Stimulated activated CD4-positive, alpha-beta T cell treated with anti-CD3 and anti-CD28 coated beads, Interleukin-4, amount 100 ng/mL, for 24 hours (primary cell): Measurements from ENCODE around the gene CCDC181.
"Not testable (repeated sequence)": the region's sequence is repeated elsewhere in the genome, so short reads cannot be mapped to it uniquely, and the experiment has no call there.

Experiments
- DNase-seq: peaks from one replicate; pipeline ENCODE4 v3.0.0-alpha.2; 2020

CCDC181 gene

DNA sequence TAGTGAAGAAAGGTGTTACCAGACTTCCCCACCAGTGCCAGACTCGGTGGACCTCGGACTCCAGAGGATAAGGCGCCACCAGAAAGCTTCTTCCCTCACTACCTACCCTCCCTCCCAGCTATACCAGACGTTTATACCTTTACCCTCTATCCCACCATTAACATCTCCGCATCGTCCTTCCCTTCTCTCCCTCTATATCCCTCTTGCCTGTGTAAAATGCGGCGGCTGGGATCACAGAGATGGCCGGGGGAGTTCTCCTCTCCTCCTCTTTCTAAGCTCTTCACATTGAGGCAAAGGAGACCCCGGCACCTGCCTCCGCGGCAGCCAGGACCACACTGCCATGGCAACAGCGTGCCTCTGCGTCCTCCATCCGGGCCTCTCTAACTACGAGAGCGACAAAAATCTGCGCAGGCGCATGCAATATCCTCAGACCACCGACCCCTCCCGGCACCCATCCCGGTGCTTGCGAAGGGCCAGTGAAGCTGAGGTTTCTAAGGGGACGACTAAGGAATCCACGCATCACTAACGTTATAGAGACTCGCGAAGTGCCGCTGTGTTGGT, at the start of gene CCDC181:
Gene CCDC181 (minus strand): TSS at position 394 of the 561 bp plus-strand sequence. CDS start 2,547 bp downstream, outside the sequence.
- DNase-seq, result peak; percentile 64

DNA sequence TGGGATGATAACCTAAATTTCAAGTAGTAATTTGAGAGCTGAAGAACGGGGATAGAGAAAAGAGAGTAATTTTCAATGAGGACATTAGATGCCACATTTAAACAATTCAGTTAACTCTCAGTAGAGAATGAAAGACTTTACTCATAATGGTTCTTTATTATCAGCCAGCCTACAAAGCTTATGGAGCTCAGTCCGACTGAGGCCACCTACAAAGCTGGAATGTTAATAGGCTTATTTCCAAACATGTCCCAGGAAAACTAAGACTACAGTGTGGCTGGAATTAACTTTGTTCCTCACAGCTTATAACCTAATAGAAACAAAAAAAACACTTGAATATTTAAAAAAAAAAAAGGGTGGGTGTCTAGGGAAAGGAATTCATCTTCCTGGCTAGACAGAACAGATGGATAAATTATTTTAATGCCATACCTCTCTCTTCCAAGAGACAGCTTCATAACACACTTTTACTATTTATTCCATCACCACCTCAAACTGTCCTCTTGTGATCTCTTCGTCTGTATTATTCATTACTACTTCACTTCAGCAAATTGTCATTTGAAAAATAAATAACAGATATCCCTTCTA, 48.6 kb upstream of the CCDC181 start:
- DNase-seq, result no peak

DNA sequence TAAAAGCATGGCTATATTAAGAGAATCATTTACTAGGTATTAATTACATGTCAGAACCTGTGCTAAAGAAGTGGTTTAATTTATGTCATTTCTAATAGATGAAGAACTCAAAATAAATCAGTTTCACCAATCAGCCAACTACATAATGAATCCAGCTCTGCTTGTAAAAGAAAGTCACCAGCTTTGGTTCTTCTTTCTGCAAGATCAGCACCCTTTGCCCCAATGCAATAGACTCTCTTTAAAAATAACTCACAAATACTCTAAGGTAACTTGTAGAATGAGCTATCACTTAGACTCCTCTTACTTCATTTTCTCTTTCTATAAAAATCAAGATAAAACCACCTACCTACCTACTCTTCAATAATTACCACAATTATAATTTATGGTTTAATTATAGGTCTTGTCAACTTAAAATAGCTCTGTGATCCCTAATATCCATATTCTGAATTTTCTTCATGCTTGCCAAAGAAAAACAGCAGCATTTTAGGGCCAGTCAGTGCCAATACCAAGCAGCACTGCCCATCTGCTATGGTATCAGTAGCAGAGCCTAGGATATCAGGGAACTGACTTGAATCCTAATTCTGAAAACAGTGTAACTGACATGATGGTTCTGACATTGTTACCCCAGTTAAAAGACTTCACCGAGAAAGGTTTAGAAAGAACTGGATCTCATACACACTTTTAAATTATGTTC, 47.2 kb upstream of the CCDC181 start:
- no peak for DNase-seq

DNA sequence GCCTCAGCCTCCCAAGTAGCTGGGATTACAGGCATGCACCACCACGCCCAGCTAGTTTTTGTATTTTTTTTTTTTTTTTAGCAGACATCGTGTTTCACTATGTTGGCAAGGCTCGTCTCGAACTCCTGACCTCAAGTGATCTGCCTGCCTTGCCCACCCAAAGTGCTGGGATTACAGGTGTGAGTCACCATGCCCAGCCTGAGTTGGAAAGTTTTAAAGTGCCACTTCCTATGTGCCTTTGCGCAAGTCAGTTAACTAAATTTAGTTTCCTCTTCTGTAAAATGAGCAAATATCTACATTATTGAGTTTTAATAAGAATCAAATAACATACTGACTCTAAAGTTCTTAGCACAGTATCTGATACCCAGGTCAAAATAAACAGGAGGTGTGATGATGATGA, 46.1 kb upstream of the CCDC181 start:
- DNase-seq, result no peak

DNA sequence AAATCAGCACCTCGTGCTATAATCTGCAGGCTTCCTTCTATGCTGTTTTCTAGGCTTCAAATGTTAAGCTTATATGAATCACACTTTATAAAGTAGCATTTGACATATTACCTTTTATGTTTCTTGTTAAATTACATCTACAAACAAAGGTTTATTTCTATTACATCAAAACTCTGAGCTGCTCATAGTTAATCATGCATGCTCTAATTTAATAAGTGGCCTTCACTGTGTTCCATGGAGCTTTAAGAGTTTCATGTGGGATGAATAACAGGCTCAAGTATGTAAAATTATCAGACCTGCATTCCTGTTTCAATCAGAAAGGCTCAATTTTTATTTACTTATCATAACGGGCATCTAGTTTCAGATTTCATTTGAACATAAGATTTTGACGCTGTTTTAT, 45.5 kb upstream of the CCDC181 start:
- DNase-seq, result no peak

DNA sequence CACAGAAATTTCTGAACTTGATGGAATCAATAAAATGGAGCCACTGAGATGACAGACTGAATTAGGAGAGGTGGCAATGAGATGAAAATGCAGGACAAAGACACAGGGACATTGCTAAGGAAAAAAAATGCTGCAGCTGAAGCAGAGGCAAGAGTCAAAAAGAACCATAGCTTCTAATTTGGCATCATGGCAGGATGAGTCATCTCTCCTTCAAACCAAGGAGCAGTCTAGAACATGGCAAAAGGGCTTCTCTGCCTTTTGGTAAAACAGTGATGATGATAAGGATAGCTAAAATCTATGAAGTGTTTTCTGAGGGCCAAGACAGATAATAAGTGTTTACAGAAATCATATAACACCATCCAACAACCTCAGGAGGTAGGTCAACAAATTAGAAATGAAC, 41.7 kb upstream of the CCDC181 start:
- DNase-seq, result no peak

DNA sequence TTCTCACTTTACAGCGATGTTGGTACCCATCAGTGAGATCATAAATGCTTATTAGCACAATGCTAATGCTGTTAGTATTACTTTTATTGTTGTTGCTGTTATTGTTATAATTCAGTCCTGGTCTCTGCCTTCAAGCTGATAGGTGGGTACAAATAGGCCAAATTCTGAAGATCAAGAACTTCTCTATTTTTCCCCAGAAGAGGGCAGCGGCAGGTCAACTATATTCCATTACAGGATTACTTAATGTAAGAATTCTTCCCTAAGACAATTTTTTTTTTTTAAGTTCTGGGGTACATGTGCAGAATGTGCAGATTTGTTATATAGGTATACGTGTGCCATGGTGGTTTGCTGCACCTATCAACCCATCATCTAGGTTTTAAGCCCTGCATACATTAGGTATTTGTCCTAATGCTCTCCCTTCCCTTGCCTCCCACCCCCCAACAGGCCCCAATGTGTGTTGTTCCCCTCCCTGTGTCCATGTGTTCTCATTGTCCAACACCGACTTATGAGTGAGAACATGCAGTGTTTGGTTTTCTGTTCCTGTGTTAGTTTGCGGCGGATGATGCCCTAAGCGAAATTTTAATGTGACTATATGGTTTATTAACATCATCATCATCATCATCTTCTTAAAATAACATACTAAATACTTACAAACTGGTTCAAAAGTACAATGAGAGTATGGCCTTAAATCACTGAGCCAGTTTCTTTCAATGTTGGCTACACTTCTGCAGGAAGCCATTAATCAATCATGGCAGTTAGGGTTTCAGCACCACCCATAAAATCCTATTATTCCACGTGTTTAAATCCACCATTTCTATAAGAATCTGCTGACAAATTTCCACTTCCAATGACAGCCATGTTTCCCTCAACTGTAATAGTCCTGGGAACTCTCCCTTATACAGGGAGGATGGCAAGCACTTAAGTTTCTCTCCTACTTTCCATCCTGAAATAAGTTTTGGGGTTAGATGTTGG, 39.3 kb upstream of the CCDC181 start:
- DNase-seq, result peak; percentile 20

DNA sequence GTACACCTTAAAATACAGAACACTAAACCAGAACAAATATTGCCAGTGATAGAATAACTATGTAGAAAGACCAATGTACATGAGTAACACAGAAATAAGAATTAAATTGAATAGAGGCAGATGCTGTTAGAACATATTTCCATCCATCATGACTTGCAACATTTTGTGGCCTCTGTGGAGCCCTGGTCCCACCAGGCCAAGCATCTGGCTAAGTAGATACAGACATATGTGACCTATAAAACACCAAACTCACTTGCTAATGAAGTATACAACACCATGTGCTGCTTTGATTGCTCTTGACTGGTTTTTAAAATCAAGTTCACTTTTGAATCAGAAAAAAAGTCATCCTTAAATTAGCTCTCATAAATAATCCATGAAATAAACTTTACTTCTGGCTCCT, 38.0 kb upstream of the CCDC181 start:
- DNase-seq, result no peak

DNA sequence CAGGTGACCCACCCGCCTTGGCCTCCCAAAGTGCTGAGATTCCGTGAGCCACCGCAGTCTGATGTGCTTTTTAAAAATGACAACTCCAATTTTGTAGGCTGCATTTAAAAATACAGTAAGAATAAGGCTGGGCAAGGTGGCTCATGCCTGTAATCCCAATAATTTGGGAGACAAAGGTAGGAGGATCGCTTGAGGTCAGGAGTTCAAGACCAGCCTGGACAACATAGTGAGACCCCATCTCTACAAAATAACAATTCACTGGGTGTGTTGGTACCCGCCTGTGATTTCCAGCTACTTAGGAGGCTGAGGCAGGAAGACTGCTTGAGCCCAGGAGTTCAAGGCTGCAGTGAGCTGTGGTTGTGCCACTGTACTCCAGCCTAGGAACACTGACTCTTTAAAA, 35.1 kb upstream of the CCDC181 start:
- no peak for DNase-seq

DNA sequence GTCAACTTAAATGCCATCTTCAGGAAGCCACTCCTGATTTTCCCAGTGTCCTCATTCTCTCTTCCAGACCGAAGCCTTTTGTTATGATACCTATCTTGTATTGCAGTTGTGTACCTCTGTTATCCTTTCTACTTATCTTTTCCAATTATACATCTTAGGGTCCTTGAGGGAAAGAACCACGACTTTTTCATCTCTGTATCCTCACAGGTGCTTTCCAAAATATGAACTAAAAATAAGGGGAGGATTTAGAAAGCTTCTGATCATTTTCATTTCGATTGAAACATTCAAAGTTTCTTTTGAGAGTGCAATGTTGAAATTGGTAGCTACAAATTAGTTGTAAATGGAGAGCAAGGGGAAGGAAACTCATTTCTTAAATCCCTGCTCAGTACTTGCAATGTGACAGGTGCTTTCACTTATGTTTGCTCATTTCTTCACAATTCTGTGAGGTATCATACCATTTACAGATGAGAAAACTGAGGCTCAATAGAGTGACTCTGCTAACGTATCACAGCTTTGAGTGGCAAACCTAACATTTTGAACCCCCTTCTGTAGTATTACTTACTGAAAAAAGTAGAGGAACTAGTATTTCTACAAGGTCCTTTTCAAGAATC, 34.2 kb upstream of the CCDC181 start:
- no peak for DNase-seq

DNA sequence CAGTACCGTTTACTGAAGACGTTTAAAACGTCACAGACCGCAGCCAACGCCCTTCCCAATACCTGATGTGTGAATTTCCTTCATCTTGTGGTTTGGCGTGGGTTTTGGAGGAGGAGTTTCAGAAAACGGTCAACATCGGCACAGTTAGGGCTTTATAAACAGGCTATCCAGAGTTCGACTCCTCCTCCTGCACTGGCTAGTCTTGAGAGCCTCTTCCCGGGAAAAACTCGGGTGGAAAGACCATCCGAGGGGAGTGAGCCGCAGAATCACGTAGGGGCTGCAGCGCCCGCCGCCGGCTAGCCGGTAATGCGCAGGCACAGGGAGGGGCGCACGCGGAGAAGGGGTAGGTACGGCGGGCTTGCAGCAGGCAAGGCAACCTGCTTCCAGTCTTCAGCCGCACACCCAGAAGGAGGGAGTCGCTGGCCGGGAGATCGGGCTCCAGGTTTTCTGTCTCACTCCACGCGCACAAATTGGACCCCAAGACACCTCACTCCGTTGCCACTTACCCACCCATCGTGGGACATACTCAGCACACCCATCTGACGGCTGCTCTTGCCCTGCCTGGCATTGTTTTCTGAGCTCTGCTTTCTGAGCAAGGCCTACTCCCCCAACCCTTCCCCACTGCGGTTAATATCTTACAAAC, 33.0 kb upstream of the CCDC181 start:
- peak; percentile 8 for DNase-seq

DNA sequence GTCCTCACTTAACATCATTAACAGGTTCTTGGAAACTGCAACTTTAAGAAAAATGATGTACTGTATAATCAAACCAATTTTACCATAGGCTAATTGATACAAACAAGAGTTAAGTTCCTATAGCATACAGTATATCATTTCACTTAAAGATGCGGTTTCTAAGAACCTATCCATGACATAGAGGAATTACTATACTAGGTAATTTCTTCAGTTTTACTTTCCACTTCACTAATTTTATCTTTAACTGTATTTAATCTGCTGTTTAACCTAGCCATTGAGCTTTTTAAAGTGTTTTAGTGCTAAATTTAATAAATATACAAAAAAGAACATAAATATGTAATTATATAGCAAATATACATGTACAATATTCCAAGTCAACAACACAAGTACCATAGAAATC, 30.2 kb upstream of the CCDC181 start:
- DNase-seq, result no peak

DNA sequence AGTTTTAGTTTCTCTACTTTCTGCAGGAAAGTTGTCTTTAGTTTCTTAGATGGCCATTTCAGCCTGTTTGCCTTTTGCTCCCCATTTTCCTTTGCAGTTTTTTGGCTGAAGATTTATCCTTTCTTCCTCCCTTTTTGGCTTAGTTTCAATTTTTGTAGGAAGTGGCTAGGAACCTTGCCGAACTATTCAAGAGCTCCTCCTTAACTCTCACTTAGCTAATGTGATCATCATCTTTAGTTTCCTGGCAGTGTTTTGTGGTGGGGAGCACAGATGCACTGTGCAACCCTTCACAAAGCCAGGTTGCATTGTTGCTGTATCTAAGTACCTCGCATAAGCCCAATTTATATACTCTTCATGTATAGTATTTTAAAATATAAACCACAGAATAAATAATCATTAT, 28.8 kb upstream of the CCDC181 start:
- DNase-seq, result no peak

DNA sequence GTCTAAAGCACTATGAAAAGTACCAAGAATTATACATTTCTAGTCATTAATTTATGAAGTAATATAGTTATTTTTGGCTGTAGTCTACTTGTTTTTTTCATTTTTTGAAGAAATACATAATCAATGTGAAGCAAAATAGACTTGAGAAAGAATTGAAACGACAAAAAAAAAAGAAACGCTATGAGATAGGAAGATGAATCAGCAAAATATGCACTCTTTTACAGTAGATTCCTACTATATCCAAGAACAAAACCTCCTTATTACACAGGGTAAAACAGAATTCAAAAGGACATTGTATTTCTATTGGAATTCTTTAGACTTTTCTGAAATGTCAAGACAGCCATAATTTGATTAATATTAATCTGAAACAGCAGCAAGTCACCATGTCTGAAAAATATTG, 25.6 kb upstream of the CCDC181 start:
- DNase-seq, result no peak

DNA sequence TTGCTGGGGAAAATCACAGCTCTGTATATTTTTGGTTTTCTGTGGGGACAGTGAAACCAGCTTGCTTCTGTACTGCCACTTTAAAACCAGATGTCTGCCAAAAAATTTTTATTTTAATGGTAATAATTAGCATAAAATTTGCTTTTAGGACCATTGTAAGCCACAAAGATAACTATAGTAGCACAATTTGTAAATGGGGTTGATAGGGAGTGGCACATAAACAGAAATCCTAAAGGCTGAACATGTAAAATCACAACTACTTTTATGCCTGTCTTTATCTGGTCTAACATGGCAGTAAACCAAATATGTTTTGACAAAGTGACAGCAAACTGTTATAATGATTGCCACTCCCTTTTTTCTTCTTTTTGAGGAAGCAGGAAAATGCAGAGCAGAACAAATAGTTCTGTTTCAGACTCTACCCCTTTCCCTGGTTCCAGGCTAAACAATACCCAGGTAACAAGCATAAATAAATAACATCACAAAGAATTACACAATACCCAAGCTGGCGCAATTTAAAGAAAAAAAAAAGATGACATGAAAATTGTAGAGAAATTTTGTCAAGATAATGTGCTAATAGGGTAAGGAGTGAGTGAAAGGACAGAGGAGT, 24.0 kb upstream of the CCDC181 start:
- no peak for DNase-seq

DNA sequence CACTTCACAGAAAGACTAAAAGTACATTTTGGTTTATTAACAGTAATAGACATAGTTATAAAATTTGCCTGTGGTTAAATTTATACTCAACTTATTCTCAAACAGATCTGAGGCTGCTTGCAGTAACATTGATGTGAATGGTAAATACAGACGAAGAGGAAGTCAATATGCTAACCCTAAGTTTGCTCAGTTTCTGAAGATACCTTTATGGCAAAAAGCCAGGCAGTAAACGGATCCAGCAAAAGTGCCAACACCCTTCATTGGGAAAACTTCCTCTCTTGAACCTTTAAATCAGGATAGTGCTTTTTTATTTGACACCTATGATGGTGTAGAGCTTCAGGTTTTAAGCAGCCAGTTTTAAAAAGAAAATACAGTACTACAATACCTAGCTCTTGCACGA, 16.6 kb upstream of the CCDC181 start:
- no peak for DNase-seq

DNA sequence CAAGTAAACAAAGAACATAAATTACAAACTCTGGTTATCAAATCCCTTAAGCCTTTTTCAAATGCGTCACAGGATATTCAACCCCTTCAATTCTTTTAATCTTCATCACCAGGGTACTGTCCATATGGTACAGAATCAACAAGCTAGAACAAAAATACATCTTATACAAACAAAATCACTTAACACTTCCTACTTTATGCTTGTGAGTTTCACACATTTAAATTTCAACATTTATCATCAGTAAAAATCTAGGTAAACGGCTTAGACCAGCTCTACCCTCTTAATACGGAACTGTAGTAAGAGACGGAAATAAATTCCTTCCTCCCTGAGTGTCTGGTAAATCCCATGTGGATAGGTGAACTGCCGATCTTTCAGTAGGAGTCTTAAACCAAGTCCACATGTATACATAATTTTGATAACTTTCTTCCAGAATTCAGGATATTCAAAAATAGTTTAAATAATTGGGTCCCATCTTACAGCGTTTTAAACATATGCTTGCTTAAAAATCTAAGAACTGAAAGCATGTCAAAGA, 1.0 kb downstream of the CCDC181 start:
- no peak for DNase-seq

DNA sequence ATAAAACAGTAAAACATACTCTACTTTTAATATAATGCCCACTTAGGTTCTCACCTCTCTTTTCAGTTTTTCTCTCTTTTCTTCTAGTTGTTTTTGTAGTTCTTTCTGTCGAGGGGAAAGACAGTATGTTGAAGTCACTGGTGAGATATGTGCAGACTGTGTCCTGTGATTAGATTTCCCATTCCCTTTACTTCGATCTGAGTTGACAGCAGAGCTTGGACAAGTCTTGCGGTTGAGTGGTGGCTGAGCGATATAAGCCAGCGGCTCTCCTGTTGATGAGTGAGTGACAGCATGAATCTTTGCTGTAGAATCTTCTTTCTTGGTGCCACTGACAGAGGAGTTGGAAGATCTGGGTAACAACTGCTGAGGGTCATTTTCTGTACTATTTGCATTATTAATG, 6.0 kb downstream of the CCDC181 start:
- no peak for DNase-seq

DNA sequence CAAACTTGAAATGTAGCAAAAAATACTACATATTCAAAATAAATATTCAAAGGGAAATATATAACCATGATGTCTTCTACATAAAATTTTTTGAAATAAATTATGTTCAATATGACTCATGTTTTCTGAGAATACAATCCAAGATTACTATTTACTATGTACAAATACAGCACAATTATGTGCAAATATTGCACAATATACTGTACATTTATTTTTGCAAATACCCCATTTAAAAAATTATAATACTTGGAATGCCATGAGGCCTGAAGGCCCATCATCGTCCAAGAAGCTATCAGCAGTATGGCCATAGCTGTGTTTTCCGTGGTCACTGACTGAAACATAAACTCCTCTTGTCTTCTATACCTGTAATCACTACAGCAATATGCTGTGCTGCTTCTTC, 12.3 kb downstream of the CCDC181 start:
- DNase-seq, result no peak

DNA sequence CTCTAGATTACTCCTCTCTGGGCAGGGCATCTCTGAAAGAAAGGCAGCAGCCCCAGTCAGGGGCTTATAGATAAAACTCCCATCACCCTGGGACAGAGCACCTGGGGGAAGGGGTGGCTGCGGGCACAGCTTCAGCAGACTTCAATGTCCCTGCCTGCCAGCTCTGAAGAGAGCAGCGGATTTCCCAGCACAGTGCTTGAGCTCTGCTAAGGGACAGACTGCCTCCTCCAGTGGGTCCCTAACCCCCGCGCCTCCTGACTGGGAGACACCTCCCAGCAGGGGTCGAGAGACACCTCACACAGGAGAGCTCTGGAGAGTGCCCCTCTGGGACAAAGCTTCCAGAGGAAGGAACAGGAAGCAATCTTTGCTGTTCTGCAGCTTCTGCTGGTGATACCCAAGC, 18.9 kb downstream of the CCDC181 start:
- DNase-seq, result not testable (repeated sequence)

DNA sequence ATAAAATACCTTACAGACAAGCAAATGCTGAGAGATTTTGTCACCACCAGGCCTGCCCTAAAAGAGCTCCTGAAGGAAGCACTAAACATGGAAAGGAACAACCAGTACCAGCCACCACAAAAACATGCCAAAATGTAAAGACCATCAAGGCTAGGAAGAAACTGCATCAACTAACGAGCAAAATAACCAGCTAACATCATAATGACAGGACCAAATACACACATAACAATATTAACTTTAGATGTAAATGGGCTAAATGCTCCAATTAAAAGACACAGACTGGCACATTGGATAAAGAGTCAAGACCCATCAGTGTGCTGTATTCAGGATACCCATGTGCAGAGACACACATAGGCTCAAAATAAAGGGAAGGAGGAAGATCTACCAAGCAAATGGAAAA, 24.7 kb downstream of the CCDC181 start:
- DNase-seq, result not testable (repeated sequence)

DNA sequence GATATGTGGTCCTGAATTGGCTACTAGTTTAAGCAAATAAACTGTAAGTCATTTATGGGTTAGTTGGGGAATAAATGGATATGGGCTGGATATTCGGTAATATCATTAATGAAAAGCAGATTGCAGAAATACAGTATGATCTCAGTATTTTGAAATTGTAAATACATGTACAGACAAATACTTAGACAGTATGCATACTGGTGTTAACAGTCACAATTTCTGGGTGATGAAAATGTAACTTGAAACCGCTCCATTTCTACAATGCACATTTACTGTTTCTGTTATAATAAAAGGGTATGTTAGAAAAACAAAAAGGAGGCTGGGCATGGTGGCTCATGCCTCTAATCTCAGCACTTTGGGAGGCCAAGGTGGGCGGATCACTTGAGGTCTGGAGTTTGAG, 31.3 kb downstream of the CCDC181 start:
- no peak for DNase-seq
